Measurements from ENCODE around the gene KCNMB4. TPM values are rescaled to one million over a fixed set of nuclear protein-coding genes. Genes with fewer than 3 reads are reported as not detected.

The KCNMB4 gene
- total RNA-seq, 1 experiment from 2014 or later, result 1.9 TPM

DNA sequence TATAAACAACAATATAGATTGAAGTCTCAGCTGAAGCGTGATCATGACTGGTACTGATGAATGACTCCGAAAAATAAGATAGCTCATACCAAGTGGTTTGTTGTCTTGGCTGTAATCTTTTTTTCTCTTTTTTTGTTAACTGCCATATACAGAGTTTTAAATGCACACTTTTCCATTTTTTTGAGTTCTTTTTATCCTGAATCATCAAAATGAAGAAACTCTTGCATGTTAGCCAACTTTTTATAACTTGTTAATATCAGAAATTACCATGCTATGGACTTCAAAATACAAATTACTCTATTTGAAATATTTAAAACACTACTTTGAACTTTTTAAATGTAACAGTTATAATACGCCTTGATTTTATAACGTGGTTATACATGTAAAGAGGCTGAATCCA is 10.1 kb upstream of the KCNMB4 start:
- CTCF ChIA-PET, result no interaction called here

DNA sequence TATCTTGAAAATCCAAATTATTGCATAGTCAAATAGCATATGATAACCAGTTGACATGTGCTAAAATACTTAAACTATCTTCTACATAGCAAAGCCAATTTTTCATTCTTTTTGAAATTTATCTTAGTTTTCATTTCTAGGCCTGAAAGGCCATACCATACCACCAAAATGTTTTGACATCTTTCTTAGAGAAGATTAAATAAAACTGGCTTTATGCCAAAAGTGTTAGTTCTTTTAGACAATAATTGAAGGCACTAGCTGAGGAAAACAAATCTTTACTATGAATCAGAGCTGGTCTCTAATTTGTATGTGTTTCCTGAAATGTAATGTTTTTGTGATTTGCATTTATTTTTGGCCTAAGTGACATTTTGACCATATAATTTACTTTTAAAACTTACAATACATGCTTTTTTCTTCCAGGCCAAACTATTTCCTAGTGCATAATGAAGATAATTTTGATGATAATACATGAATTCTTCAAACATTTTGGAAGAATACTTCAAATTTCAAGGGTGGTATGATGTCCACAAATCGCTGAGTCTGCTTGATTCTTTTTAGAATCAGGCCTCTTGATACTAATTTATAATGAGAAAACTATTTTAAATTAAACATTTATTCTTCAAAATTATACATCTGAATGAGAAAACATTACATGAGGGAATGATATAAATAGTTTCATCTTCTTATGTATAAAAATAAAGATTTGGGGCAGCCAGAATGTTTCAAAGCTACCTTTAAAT is 6.5 kb upstream of the KCNMB4 start:
- intact Hi-C loops (cut with micrococcal nuclease; ENCODE audit: unreplicated experiment), result no loop called here
- TF ChIP-seq, protein P1, sequence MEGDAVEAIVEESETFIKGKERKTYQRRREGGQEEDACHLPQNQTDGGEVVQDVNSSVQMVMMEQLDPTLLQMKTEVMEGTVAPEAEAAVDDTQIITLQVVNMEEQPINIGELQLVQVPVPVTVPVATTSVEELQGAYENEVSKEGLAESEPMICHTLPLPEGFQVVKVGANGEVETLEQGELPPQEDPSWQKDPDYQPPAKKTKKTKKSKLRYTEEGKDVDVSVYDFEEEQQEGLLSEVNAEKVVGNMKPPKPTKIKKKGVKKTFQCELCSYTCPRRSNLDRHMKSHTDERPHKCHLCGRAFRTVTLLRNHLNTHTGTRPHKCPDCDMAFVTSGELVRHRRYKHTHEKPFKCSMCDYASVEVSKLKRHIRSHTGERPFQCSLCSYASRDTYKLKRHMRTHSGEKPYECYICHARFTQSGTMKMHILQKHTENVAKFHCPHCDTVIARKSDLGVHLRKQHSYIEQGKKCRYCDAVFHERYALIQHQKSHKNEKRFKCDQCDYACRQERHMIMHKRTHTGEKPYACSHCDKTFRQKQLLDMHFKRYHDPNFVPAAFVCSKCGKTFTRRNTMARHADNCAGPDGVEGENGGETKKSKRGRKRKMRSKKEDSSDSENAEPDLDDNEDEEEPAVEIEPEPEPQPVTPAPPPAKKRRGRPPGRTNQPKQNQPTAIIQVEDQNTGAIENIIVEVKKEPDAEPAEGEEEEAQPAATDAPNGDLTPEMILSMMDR (conservative IDR thresholded peaks at IDR 0.05; ENCODE audit: low read depth, low read length), result no peak
- TF ChIP-seq EZH2 (IDR thresholded peaks at IDR 0.05; ENCODE audit: borderline replicate concordance, low read depth, low read length, poor library complexity, severe bottlenecking), result no peak
- Histone ChIP-seq H3K36me3 (ENCODE audit: insufficient read depth, low read length, poor library complexity, severe bottlenecking) (peaks cover 5% of the 10 kb centered on the region), H3K27ac (ENCODE audit: low read depth, low read length, poor library complexity, severe bottlenecking) (no peak overlapping the region), H3K9me3 (ENCODE audit: low read depth, low read length, poor library complexity, severe bottlenecking) (no peaks in the 10 kb centered on the region), H3K27me3 (replicated peaks; ENCODE audit: insufficient read depth, low read depth, low read length, poor library complexity) (peaks cover 10% of the 10 kb centered on the region), H3K4me3 (ENCODE audit: low read depth, low read length, poor library complexity, severe bottlenecking) (no peak overlapping the region), H3K4me1 (ENCODE audit: insufficient read depth, low read length, poor library complexity, severe bottlenecking) (peaks cover 12% of the 10 kb centered on the region)
- ChIA-PET POLR2A (ENCODE audit: low non-redundant PET) (no interaction called here), CTCF (no interaction called here)
- DNase-seq (ENCODE audit: low spot score), result peak; percentile 21
- BruUV-seq (replicated peaks), result no TSS peak

More for the DNA sequence above, 10.1 kb upstream of the KCNMB4 start:
- intact Hi-C loops (cut with micrococcal nuclease; ENCODE audit: unreplicated experiment), result no loop called here
- POLR2A ChIA-PET (ENCODE audit: low non-redundant PET), result no interaction called here
- BruUV-seq (replicated peaks), result no TSS peak
- TF ChIP-seq, protein P1 (conservative IDR thresholded peaks at IDR 0.05; ENCODE audit: low read depth, low read length), result no peak
- no peak for TF ChIP-seq EZH2 (IDR thresholded peaks at IDR 0.05; ENCODE audit: borderline replicate concordance, low read depth, low read length, poor library complexity, severe bottlenecking)
- Histone ChIP-seq H3K4me1 (ENCODE audit: insufficient read depth, low read length, poor library complexity, severe bottlenecking) (peaks cover 12% of the 10 kb centered on the region), H3K27me3 (replicated peaks; ENCODE audit: insufficient read depth, low read depth, low read length, poor library complexity) (no peaks in the 10 kb centered on the region), H3K9me3 (ENCODE audit: low read depth, low read length, poor library complexity, severe bottlenecking) (no peaks in the 10 kb centered on the region), H3K36me3 (ENCODE audit: insufficient read depth, low read length, poor library complexity, severe bottlenecking) (peaks cover 15% of the 10 kb centered on the region), H3K4me3 (ENCODE audit: low read depth, low read length, poor library complexity, severe bottlenecking) (no peak overlapping the region), H3K27ac (ENCODE audit: low read depth, low read length, poor library complexity, severe bottlenecking) (no peak overlapping the region)
- no peak for DNase-seq (ENCODE audit: low spot score)

DNA sequence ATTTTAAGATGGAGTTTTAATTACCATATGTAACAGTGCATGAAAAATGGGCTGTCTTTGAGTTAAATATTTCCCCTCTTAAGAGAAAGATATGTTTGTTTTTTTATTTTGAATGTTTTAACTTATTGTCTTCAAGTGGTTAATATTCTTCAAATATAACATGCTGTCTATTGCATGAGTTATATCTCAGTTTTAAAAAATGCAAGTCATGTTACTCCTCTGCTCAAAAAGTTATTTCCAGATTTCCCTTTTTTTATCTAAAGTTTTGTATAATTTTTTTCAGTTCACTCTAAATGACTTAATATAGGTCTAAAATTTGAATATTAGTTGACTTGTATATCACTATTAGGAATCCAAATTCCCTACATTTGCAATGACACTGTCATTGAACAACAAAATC is 5.9 kb upstream of the KCNMB4 start:
- Histone ChIP-seq H3K4me3 (ENCODE audit: low read depth, low read length, poor library complexity, severe bottlenecking) (no peak overlapping the region), H3K9me3 (ENCODE audit: low read depth, low read length, poor library complexity, severe bottlenecking) (no peaks in the 10 kb centered on the region)

More for the DNA sequence above, 5.9 kb upstream of the KCNMB4 start:
- Histone ChIP-seq H3K27ac (ENCODE audit: low read depth, low read length, poor library complexity, severe bottlenecking) (no peak overlapping the region), H3K27me3 (replicated peaks; ENCODE audit: insufficient read depth, low read depth, low read length, poor library complexity) (peaks cover 16% of the 10 kb centered on the region), H3K4me1 (ENCODE audit: insufficient read depth, low read length, poor library complexity, severe bottlenecking) (peaks cover 12% of the 10 kb centered on the region), H3K36me3 (ENCODE audit: insufficient read depth, low read length, poor library complexity, severe bottlenecking) (no peaks in the 10 kb centered on the region)
- no peak for DNase-seq (ENCODE audit: low spot score)
- CTCF ChIA-PET, result no interaction called here
- POLR2A ChIA-PET (ENCODE audit: low non-redundant PET), result no interaction called here
- intact Hi-C loops (cut with micrococcal nuclease; ENCODE audit: unreplicated experiment), result no loop called here
- TF ChIP-seq, protein P1 (conservative IDR thresholded peaks at IDR 0.05; ENCODE audit: low read depth, low read length), result no peak
- TF ChIP-seq EZH2 (IDR thresholded peaks at IDR 0.05; ENCODE audit: borderline replicate concordance, low read depth, low read length, poor library complexity, severe bottlenecking), result no peak
- BruUV-seq (replicated peaks), result no TSS peak

Measured in A673 (cell line).